Loucy (cell line): Measurements from ENCODE around the gene KIF3C.

Experiments
- CTCF ChIP-seq: fragments of 200-600 bp; sonication (generic); conservative IDR thresholded peaks from 2 replicates; pipeline ENCODE4 v1.5.1; 2014; ENCODE audit warnings: mild to moderate bottlenecking, antibody characterized with exemption, low read length
- EZH2phosphoT487 ChIP-seq: fragments of 200-600 bp; IDR thresholded peaks from 2 replicates; pipeline ENCODE4 v1.6.1; 2018; ENCODE audit warnings: antibody characterized with exemption, mild to moderate bottlenecking, moderate library complexity, borderline replicate concordance

DNA sequence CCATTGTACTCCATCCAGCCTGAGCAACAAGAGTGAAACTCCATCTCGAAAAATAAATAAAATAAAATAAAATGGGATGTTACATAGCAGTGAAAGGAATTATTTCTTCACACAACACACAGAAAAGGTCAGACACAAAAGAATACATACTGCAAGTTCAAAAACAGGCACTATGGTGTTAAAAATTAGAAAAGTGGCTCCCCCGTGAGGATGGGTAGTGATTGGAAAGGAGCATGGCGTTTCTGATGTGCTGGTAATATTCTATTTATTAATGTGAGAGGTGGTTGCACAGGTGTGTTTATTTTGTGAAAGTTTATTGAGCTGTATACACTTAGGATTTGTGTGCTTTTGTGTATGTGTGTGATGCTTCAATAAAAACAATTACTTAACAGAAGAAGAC is 28.6 kb upstream of the KIF3C start:
- no peak for TF ChIP-seq CTCF
- no peak for TF ChIP-seq EZH2phosphoT487
